ENCODE data around the gene KRTAP5-3.

Gene KRTAP5-3

GRCh38 chr11:1643146-1643690, 35.0 kb upstream of the KRTAP5-3 start:
- DNase-seq (ENCODE audit: low read depth in 1 of 2, low spot score in 1 of 2), result no peak

DNA sequence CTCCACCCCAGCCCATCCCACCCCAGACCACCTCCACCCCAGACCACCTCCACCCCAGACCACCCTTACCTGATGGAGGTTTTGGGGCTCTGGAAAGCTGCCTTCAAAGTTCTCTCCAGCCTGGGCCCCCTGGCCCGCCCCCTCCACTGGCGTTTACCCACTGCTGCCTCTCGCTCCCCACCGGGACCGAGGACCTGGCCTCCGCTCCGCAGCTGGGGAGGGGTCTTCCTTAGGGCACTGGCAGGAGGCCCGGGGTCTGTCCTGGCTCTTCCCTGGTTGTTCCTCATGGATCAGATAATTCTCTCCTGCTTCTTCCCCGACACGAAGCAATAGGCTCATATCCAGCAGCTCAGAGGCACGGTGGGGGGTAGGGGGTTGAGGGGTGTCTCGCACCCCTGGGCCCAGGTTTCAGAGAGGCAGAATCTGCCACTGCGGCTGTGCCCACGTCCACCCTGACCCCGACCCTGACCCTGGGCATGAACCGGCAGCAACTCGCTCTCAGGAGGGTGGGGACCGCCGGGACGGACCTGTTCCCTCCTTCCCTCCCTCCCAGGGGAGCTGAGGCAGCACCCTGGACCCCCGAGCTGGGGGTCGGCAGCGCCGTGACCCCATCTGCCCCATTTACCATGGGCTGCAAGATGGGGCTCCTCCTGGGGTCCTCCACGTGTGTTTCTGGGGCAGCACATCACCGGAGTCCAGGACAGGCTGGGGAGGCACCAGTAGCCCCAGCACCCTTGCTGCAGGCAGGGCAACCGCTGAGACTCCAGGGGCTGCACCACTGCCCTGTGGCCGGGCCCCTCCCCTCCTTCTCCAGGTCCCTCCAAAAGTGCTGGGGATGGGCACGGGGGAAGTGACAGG, 34.3 kb upstream of the KRTAP5-3 start:
- DNase-seq (ENCODE audit: low read depth in 1 of 2, low spot score in 1 of 2), result no peak

DNA sequence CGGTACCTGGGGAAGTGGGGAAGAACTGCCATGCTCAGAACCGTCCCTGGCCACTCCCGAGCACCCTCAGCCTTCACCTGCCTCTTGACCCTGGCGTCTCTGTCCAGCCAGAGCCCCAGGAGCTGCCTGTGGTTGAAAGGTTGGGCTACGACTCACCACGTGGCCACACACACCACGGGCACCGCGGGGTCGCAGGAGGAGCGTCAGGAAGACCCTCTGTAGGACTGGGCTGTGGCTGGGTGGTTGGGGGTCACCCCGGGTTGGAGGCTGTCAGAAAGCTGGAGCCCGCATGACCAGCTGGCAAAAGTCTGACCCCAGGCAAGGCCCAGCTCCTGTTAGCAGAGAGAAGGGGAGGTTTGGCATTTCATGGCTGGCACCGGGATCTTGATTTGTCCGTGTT, 32.8 kb upstream of the KRTAP5-3 start:
- DNase-seq (ENCODE audit: low read depth in 1 of 2, low spot score in 1 of 2), result no peak

DNA sequence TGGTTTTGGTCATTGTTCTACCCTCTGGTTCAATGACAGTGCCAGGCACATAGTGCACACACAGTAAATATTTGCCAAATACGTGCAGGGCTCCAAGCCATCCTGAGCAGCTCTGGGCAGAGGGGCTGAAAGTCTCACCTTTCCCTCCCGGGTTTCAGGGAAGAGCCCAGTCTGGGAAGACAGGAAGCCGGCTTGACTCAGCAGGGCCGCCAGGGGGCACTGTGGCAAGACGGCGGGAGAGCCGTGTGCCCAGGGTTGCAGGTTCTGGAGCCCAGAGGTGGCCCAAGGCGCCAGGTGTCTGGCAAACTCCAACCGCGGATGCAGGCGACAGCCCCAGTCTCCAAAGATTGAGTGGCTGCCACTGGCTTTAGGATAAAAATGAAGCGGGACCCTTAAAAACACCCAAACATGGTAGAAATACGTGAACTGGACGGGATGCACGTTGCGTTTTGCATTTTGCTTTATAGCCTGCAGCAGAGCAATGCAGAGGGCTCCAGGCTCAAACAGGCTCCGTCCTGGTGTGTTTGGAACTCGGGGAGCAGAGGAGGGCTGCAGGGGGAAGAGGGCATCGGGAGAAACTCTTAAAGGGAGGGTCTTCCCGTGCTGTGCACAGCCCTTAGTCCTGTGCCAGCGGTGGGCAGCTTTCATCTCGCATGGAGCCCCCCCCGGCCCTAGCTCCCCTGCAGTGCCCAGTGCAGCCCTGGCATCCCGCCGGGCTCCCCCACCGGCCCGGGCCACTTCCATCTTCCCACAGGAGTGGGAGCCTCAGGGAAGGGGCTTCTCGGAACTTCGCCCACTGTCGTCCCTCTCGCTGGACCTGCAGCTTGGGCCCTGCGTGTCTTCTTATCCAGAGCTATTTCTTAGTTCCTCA, 32.0 kb upstream of the KRTAP5-3 start:
- DNase-seq (ENCODE audit: low read depth in 1 of 2, low spot score in 1 of 2), result peak in 1 of 2 donors; percentile 19

DNA sequence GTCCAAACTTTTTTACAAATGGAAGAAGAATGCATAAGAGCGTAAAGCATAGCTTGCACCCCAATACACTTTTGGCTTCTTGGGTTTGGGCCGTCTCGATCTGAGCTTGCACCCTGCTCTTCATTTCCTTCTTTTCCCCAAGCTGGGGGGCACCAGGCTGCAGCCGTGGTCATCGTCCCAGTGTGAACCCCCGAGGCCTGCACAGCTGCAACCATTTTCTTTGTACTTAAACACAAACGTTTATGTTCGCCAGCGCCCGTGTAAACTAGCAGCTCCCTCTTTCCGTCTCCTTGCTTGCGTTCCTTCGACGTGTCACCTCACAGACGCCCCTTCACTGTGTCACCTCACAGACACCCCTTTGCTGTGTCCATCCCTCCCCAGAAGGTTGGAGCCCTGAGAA, 31.4 kb upstream of the KRTAP5-3 start:
- DNase-seq (ENCODE audit: low read depth in 1 of 2, low spot score in 1 of 2), result no peak

DNA sequence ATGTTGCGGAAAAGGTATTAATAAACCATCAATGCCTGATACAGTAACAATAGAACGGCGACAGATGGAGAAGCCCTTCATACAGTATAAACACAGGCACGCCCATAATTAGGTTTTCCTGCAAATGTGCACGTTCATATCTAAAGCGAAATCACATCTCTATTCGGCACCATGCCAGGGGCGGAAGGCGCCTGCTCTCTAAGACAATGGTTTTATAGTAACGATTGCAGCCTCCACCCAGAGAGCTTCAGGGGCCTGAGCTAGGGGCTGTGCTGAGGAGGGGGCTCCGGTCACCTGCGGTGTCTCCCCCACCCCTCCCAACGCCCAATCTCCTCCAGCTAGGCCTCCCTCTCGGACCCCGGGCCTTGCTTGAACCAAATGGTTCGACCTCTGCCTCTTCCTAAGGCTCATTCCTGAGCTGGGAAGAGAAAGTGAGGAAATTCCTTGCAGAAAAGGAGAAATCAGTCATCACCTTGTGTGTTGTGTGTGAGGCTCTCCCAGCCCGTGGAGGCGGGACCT, 30.9 kb upstream of the KRTAP5-3 start:
- no peak for DNase-seq (ENCODE audit: low read depth in 1 of 2, low spot score in 1 of 2)

DNA sequence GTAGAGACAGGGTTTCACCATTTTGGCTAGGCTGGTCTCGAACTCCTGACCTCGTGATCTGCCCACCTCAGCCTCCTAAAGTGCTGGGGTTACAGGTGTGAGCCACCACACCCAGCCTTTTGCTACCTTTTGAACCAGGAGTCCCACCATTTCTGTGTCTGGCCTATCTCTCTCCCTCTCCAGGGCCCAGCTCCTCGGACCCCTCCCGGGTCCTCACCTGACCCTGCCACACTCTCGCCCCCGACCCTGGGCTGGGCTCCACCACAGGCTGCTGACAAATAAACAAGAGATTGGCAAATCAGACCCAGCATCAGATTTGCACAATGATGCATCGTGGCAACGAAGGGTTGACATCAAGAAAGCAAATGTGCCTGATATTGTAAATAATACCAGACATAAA, 30.1 kb upstream of the KRTAP5-3 start:
- no peak for DNase-seq (ENCODE audit: low read depth in 1 of 2, low spot score in 1 of 2)

DNA sequence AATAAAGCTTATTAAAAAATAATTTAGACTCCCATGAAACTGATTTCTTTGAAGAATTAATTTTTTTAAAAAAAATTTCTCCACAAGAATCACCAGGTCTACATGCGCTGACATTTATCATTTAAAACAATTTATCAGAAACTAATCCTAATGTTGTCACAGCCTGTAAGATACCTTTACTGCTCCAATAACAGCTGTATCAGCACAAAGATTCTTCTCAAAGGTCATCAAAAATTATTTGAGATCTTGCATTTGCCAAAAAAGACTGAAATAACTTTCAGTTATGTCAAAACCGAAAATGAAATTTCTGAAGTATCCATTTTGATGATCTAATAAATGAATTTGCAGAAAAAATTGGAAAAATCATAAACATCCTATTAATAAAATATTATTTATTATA, 29.4 kb upstream of the KRTAP5-3 start:
- DNase-seq (ENCODE audit: low read depth in 1 of 2, low spot score in 1 of 2), result no peak

DNA sequence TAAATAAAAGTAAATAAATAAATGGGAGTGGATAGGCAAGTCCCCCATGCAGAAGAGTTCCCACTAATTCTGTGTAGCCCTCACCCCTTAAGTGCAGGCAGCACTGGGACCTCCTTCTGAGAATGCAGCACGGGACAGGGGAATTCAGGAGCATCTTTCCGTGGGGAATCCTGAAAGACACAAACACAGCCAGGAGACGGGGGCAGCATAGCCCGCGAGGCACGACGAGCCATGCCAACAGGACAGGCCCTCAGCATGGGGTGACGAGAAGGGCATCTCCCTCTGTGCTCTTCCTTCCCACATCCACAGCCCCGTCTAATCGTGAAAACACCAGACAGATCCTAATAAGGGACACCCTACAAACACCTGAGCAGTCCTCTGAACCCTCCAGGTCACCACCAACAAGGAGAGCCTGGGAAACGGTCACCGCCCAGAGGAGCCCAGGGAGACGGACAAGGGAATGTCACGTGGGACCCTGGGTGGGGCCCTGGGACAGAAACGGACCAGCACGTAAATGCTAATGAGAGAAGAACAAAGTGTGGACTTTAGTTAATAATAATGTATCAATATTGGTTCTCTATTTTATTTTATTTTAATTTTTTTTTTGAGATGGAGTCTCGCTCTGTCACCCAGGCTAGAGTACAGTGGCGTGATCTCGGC, 28.2 kb upstream of the KRTAP5-3 start:
- no peak for DNase-seq (ENCODE audit: low read depth in 1 of 2, low spot score in 1 of 2)

DNA sequence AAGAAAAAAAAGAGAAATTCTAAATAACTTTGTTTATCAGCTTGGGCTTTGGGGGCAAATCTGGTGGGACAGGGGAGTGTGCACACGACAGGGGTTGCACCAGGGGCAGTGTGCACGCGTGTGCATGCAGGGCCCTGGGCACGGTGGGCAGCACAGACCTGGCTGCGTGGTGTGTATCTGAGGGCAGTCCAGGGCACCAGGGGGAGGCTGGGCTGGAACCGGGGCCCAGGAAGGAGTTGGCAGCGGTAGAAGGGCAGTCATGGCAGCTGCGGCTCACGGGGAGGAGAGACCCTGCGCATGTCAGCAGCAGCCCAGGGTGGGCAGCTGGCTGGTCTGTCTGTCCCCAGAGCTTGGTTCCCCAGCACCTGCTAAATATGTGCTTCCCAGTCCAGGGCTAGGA, 25.6 kb upstream of the KRTAP5-3 start:
- no peak for DNase-seq (ENCODE audit: low read depth in 1 of 2, low spot score in 1 of 2)

DNA sequence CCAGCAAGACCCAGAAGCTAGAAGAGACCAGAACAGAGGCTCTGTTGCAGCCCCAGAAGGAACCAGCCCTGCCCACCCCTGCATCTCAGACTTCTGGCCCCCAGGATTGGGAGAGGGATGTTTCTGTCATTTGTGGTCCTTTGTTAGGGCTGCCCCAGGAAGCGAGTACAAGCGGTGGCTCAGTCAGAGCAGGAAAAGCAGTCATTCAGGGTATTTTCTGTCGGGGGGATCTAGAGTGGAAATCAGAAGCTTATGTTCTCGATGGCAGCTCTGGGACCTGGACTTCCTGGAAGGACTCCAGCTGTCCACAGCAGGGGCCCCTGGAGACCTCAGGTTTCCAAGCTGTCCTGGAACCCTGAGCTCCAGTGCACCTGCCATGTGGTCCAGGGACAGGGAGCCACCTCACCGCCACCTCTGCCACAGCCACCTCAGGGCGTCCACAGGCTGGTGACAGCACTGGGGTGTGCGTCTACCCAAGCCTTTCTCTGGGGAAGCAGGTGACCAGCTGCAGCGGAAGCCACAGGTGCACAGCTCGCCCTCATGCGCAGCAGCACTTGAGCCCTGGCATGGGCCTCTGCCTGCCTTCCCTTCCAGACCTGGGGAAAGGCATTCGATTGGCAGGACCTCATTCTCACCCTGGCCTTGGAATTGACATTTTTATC, 23.9 kb upstream of the KRTAP5-3 start:
- DNase-seq (ENCODE audit: low read depth in 1 of 2, low spot score in 1 of 2), result no peak

DNA sequence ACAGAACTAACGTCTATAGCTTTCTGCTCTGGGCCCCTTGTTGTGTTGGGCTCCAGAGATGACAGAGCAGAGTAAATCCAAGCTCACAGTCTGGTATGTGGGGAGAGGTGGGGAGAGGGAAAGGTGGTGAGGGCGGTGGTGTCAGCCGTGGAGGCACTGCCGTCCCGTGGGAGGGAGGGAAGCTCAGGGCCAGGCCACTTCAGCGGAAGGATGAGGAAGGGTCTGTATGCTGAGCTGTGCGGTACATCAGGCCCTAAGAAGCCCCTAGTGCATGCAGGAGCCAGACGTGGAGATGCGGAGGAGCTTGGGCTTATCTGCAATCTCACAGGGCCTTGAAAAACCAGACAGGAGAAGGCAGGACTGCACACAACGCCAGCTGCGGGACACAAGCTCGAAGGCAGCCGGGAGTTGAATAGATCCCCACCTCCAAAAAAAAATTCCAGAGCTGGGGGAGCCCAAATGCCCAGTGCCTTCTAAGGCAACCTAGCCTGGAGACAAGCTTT, 22.9 kb upstream of the KRTAP5-3 start:
- no peak for DNase-seq (ENCODE audit: low read depth in 1 of 2, low spot score in 1 of 2)

DNA sequence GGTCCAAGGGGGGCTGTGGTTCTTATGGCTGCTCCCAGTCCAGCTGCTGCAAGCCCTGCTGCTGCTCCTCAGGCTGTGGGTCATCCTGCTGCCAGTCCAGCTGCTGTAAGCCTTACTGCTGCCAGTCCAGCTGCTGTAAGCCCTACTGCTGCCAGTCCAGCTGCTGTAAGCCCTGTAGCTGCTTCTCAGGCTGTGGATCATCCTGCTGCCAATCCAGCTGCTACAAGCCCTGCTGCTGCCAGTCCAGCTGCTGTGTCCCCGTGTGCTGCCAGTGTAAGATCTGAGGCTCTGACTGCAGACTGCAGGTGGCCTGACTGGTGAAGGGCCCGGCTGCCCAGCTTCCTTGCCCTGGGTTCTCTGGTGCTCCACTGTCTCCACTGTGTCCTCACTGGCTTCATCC, 22.0 kb upstream of the KRTAP5-3 start:
- no peak for DNase-seq (ENCODE audit: low read depth in 1 of 2, low spot score in 1 of 2)

- DNase-seq (ENCODE audit: low read depth in 1 of 2, low spot score in 1 of 2), result no peak
Measured at GRCh38 chr11:1629326-1630185, 21.3 kb upstream of the KRTAP5-3 start, which contains the start of gene KRTAP5-5. Gene KRTAP5-5, plus strand, starts transcription at chr11:1629775. Its CDS starts 66 bp downstream, at chr11:1629841.

- DNase-seq (ENCODE audit: low read depth in 1 of 2, low spot score in 1 of 2), result peak; percentile 36 to 53
Measured at GRCh38 chr11:1628506-1629325, 20.5 kb upstream of the KRTAP5-3 start.

DNA sequence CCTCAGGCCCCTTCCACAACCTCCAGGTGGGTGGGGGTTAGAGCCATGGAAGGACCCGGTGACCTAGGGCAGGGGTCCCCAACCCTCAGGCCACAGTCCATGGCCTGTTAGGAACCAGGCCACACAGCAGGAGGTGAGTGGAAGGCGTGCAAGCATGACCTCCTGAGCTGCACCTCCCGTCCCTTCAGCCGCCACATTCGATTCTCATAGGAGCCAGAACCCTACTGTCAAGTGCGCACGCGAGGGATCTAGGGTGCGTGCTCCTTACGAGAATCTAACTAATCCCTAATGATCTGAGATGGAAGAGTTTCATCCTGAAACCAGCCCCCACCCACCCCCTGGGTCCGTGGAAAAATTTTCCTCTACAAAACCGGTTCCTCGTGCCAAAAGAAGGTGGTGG, 17.3 kb upstream of the KRTAP5-3 start:
- no peak for DNase-seq (ENCODE audit: low read depth in 1 of 2, low spot score in 1 of 2)

- DNase-seq (ENCODE audit: low read depth in 1 of 2, low spot score in 1 of 2), result no peak
Measured at GRCh38 chr11:1624621-1625020, 16.4 kb upstream of the KRTAP5-3 start.

DNA sequence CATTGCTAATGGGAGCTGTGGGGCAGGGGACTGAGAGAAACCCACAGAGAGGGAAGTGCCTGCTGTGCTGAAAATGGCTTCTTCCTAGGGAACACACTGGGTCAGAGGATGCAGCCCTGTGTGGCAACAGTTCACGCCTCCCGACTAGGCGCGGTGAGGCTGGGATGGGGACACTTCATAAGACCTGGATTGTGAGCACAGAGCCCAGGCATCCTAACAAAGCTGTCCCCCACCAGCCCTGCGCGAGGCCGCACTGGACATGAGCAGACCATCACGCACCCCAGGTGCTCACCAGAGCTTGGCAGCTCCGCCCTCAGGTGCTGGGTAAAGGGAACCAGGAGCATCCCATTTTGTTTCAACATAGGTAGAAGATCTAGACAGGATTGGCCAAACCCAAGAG, 15.5 kb upstream of the KRTAP5-3 start:
- DNase-seq (ENCODE audit: low read depth in 1 of 2, low spot score in 1 of 2), result no peak

GRCh38 chr11:1622086-1622485, 13.8 kb upstream of the KRTAP5-3 start, which contains the start of gene KRTAP5-4:
Gene KRTAP5-4, minus strand, starts transcription at chr11:1622138. Its CDS starts 45 bp downstream, at chr11:1622093.
- DNase-seq (ENCODE audit: low read depth in 1 of 2, low spot score in 1 of 2), result no peak

Measured in stimulated activated CD4-positive, alpha-beta T cell treated with anti-CD3 and anti-CD28 coated beads, Interleukin-15, amount 100 ng/mL, for 1 hour (primary cell).